Measurements from ENCODE around the gene COL13A1. TPM values are rescaled to one million over a fixed set of nuclear protein-coding genes. Genes with fewer than 3 reads are reported as not detected.

COL13A1 gene
- total RNA-seq, 2 experiments from 2014 or later = not detected

- H3K4me1 Mint-ChIP-seq (ENCODE audit: low read depth) = no peaks in the 10 kb centered on the region
- no peak for DNase-seq
These were observed 155.1 kb downstream of the COL13A1 start for GRCh38 chr10:69956741-69957230.

DNA sequence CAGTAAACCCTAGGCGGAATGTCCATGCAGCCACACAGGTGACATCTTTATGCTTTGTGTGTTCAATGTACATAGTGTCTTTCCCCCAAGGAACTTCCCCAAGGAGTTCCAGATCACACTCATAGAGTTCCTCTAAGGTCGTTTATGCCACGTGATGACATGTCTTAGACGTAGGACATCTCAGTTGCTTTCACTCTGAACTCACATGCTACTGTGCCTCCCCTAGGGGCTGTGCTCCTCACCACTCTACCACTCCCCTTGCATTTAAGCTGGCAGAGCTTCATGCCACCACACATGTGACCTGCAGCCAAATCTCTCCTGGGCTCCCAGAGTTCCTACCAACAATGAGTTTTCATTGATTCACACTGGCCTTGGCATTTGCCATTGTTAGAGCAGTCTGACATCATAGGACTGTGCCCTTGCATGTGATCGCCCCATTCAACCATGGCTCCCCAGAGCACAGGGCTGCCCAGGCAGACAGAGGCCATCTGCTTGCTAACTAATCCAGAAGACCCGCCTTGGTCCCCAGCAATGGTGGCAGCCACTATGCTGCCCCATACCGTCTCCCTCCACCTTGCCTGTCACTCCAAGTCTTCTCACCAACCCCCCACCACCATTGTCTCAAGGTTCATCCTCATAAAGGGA is 155.7 kb downstream of the COL13A1 start:
- no peaks in the 10 kb centered on the region for H3K36me3 Mint-ChIP-seq (ENCODE audit: low read depth)
- CTCF ChIA-PET = interaction anchor here (0.6 to 2.6 kb wide), 18 partner anchors 8 to 496 kb away, joined by 3 to 9 read pairs (median 4); partner anchors contain the start of gene TYSND1
- no peak overlapping the region for H3K4me3 Mint-ChIP-seq
- DNase-seq = no peak
- no peaks in the 10 kb centered on the region for H3K4me1 Mint-ChIP-seq (ENCODE audit: low read depth)
- no peaks in the 10 kb centered on the region for H3K27me3 Mint-ChIP-seq (ENCODE audit: low read depth)
- intact Hi-C loops (cut with micrococcal nuclease) = loop anchor here (5.0 kb wide), 1 partner anchor 170 kb away; no protein-coding TSS in a partner anchor
- no peak overlapping the region for H3K27ac Mint-ChIP-seq
- no peaks in the 10 kb centered on the region for H3K9me3 Mint-ChIP-seq

More at GRCh38 chr10:69956741-69957230, 155.1 kb downstream of the COL13A1 start:
- H3K27me3 Mint-ChIP-seq (ENCODE audit: low read depth) = no peaks in the 10 kb centered on the region
- no peak overlapping the region for H3K27ac Mint-ChIP-seq
- intact Hi-C loops (cut with micrococcal nuclease) = loop anchor here (5.0 kb wide), 1 partner anchor 169 kb away; no protein-coding TSS in a partner anchor
- no peaks in the 10 kb centered on the region for H3K9me3 Mint-ChIP-seq
- H3K4me3 Mint-ChIP-seq = no peak overlapping the region
- CTCF ChIA-PET = interaction anchor here (0.5 to 1.1 kb wide), 2 partner anchors 17 to 465 kb away, joined by 3 to 4 read pairs; no protein-coding TSS in a partner anchor
- no peaks in the 10 kb centered on the region for H3K36me3 Mint-ChIP-seq (ENCODE audit: low read depth)

DNA sequence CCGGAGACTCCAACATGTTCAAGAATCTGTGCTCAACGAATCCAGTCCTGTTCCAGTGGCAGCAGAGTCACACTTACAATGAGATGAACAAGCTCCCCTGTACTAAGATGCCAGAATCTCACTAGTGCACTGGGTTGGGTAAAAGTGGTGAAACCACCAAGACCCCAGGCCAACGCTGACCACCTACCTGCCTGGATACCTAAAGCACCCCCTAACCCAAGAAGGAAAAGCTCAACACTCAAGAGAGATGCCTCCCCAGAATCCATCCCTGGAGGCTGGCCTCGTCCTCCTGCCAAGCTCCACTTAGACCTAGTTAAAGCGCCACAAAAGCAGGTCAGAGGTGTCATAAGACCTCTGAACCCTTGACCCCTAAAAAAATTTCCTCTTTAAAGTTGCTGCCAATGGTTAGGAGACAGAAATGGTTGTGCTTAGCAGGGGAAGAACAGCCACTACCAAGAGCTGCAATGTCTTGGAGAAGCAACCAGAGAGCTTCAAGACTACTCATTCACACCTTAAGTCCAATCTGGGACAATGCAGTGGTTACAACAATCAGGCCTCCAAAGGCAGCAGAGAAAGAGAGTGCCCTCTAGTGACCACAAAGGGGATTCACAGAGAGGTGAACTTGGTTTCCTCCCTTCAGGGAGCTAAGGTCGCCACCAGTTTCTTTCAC is 156.3 kb downstream of the COL13A1 start:
- Mint-ChIP-seq H3K4me3 (no peak overlapping the region), H3K27ac (no peak overlapping the region), H3K36me3 (ENCODE audit: low read depth) (no peaks in the 10 kb centered on the region), H3K27me3 (ENCODE audit: low read depth) (peaks cover 3% of the 10 kb centered on the region), H3K9me3 (no peaks in the 10 kb centered on the region), H3K4me1 (ENCODE audit: low read depth) (no peaks in the 10 kb centered on the region)
- DNase-seq = peak; percentile 40
- intact Hi-C loops (cut with micrococcal nuclease) = loop anchor here (1.0 to 5.0 kb wide), 2 partner anchors 171 to 314 kb away; no protein-coding TSS in a partner anchor
- CTCF ChIA-PET = interaction anchor here (0.6 to 2.6 kb wide), 29 partner anchors 9 to 495 kb away, joined by 3 to 9 read pairs (median 4); partner anchors contain the start of gene TYSND1

GRCh38 chr10:69958556-69958902 is 156.8 kb downstream of the COL13A1 start:
- Mint-ChIP-seq H3K27ac (no peak overlapping the region), H3K4me1 (ENCODE audit: low read depth) (no peaks in the 10 kb centered on the region), H3K27me3 (ENCODE audit: low read depth) (peaks cover 3% of the 10 kb centered on the region), H3K4me3 (no peak overlapping the region), H3K36me3 (ENCODE audit: low read depth) (no peaks in the 10 kb centered on the region), H3K9me3 (no peaks in the 10 kb centered on the region)
- CTCF ChIA-PET = interaction anchor here (0.6 to 2.6 kb wide), 26 partner anchors 9 to 280 kb away, joined by 3 to 9 read pairs (median 4); partner anchors contain the start of gene TYSND1
- no peak for DNase-seq
- intact Hi-C loops (cut with micrococcal nuclease) = loop anchor here (1.0 to 5.0 kb wide), 2 partner anchors 171 to 314 kb away; no protein-coding TSS in a partner anchor

DNA sequence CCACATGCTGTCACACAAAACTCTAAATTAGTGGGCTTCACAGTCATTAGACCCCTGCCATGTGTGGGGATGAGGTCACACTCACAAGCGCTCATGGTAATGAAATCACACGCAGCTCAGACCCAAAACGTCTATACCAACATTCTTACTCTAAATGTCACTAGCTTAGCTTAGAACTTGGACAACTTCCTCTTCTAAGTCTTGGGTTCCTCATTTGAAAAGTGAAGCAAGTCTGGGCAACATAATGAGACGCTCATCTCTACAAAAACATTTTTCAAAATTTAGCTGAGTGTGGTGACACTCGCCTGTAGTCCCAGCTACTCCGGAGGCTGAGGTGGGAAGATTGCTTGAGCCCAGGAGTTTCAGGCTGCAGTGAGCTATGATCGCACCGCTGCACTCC is 158.2 kb downstream of the COL13A1 start:
- CTCF ChIA-PET = interaction anchor here (1.2 to 2.6 kb wide), 7 partner anchors 11 to 281 kb away, joined by 3 to 9 read pairs (median 3); partner anchors contain the start of gene TYSND1
- DNase-seq = no peak
- intact Hi-C loops (cut with micrococcal nuclease) = loop anchor here (5.0 kb wide), 1 partner anchor 173 kb away; no protein-coding TSS in a partner anchor
- H3K4me3 Mint-ChIP-seq = no peak overlapping the region
- H3K9me3 Mint-ChIP-seq = no peaks in the 10 kb centered on the region
- H3K27ac Mint-ChIP-seq = no peak overlapping the region
- H3K36me3 Mint-ChIP-seq (ENCODE audit: low read depth) = no peaks in the 10 kb centered on the region
- H3K27me3 Mint-ChIP-seq (ENCODE audit: low read depth) = peaks cover 3% of the 10 kb centered on the region
- no peaks in the 10 kb centered on the region for H3K4me1 Mint-ChIP-seq (ENCODE audit: low read depth)

DNA sequence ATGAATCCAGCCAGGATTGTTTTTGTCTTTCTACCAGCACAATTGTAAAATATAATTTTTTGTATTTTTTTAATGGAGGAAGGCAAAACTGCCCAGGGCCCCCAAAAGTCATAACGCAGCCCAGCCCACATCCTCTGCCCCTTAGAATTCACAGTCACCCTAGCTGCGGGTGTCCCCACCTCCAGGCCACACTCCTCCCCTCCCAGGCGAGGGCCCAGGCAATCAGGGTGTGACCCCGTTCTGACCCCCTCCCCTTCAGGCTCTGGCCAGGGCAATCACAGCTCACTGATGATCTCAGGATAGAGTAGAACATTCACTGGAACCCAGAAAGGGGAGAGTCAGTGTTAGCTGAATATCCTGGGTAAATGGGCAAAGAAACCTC is 158.9 kb downstream of the COL13A1 start:
- Mint-ChIP-seq H3K36me3 (ENCODE audit: low read depth) (no peaks in the 10 kb centered on the region), H3K4me1 (ENCODE audit: low read depth) (no peaks in the 10 kb centered on the region), H3K27me3 (ENCODE audit: low read depth) (peaks cover 3% of the 10 kb centered on the region), H3K4me3 (no peak overlapping the region), H3K27ac (no peak overlapping the region), H3K9me3 (no peaks in the 10 kb centered on the region)
- DNase-seq = no peak
- CTCF ChIA-PET = interaction anchor here (1.2 to 1.4 kb wide), 2 partner anchors 22 to 26 kb away, joined by 3 read pairs; no protein-coding TSS in a partner anchor
- intact Hi-C loops (cut with micrococcal nuclease) = no loop called here

- no peak for DNase-seq
- intact Hi-C loops (cut with micrococcal nuclease) = no loop called here
- H3K27me3 Mint-ChIP-seq (ENCODE audit: low read depth) = peaks cover 3% of the 10 kb centered on the region
- CTCF ChIA-PET = no interaction called here
- no peak overlapping the region for H3K4me3 Mint-ChIP-seq
- no peaks in the 10 kb centered on the region for H3K4me1 Mint-ChIP-seq (ENCODE audit: low read depth)
- no peaks in the 10 kb centered on the region for H3K9me3 Mint-ChIP-seq
- no peak overlapping the region for H3K27ac Mint-ChIP-seq
- no peaks in the 10 kb centered on the region for H3K36me3 Mint-ChIP-seq (ENCODE audit: low read depth)
These were observed 159.5 kb downstream of the COL13A1 start for GRCh38 chr10:69960988-69961880.

GRCh38 chr10:69961881-69962745 is 160.4 kb downstream of the COL13A1 start:
- peaks cover 3% of the 10 kb centered on the region for H3K27me3 Mint-ChIP-seq (ENCODE audit: low read depth)
- DNase-seq = no peak
- intact Hi-C loops (cut with micrococcal nuclease) = no loop called here
- CTCF ChIA-PET = interaction anchor here (1.7 kb wide), 1 partner anchor 246 kb away, joined by 4 read pairs; no protein-coding TSS in a partner anchor
- H3K27ac Mint-ChIP-seq = no peak overlapping the region
- no peaks in the 10 kb centered on the region for H3K9me3 Mint-ChIP-seq
- H3K4me3 Mint-ChIP-seq = no peak overlapping the region
- H3K4me1 Mint-ChIP-seq (ENCODE audit: low read depth) = no peaks in the 10 kb centered on the region
- H3K36me3 Mint-ChIP-seq (ENCODE audit: low read depth) = no peaks in the 10 kb centered on the region

DNA sequence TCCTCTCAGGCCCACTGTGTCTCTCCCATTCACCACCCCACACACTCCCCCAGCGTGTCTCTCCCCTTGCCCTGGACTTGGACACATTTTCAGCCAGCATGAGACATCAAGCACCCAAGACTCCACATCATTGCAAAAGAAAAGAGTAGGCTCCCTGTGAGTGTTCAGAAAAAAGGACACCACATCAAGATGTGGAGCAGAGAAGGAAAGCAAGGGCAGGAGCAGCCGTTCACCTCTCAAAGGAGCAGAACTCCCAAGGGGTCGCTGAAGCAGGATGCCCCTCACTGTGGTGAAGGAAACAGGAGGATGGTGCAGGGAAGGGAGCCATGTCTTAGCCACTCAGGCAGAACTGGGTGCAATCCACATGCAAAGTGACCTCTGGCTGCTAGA is 161.0 kb downstream of the COL13A1 start:
- H3K4me3 Mint-ChIP-seq = no peak overlapping the region
- intact Hi-C loops (cut with micrococcal nuclease) = no loop called here
- H3K36me3 Mint-ChIP-seq (ENCODE audit: low read depth) = no peaks in the 10 kb centered on the region
- DNase-seq = no peak
- CTCF ChIA-PET = interaction anchor here (0.6 to 1.7 kb wide), 2 partner anchors 27 to 246 kb away, joined by 3 to 4 read pairs; no protein-coding TSS in a partner anchor
- H3K4me1 Mint-ChIP-seq (ENCODE audit: low read depth) = no peaks in the 10 kb centered on the region
- peaks cover 3% of the 10 kb centered on the region for H3K27me3 Mint-ChIP-seq (ENCODE audit: low read depth)
- H3K9me3 Mint-ChIP-seq = no peaks in the 10 kb centered on the region
- no peak overlapping the region for H3K27ac Mint-ChIP-seq

DNA sequence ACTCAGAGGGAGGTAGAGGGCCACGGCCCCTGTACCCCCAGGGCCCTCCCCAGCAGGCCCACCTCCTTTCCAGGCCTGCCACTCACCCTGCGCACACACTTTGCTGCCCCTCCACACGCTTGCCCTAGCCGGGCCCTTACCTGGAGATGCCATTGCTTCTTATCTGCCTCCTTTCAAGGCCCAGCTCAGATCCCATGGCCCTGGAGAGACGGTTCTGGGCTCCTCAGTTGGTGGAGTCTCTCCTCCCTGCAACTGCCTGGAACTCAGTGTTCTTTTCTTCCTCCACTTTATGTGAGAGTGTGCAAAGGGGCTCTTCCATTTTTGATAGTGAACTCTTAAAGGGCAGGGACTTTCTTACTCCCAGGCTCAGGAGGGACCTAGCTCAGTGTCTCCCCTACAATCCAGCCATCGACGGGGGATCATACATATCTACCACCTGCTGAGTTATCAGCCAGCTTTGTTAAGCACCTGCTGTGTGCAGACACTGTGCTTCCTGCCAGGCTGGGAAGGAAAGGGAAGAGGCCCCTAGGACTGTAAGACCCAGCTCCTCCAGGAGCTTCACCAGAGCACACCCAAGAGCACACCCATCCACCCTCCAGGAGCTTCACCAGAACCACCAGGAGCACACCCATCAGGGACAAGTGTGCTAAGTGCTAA is 161.6 kb downstream of the COL13A1 start:
- Mint-ChIP-seq H3K27ac (no peak overlapping the region), H3K4me3 (no peak overlapping the region), H3K4me1 (ENCODE audit: low read depth) (no peaks in the 10 kb centered on the region), H3K9me3 (no peaks in the 10 kb centered on the region), H3K27me3 (ENCODE audit: low read depth) (peaks cover 3% of the 10 kb centered on the region), H3K36me3 (ENCODE audit: low read depth) (no peaks in the 10 kb centered on the region)
- intact Hi-C loops (cut with micrococcal nuclease) = no loop called here
- CTCF ChIA-PET = interaction anchor here (0.6 to 1.7 kb wide), 3 partner anchors 26 to 247 kb away, joined by 3 to 6 read pairs (median 4); no protein-coding TSS in a partner anchor
- no peak for DNase-seq
